NOMO-1 treated with DMSO at 0.1 percent for 48 hours (cell line): Measurements from ENCODE around the gene AACS.
"Not testable (repeated sequence)": the region's sequence is repeated elsewhere in the genome, so short reads cannot be mapped to it uniquely, and the experiment has no call there.

Source experiments
- DNase-seq: peaks from one replicate; lab custom pipeline; 2025; ENCODE audit not compliant: unreplicated experiment; lab: John Stamatoyannopoulos, UW

The AACS gene

GRCh38 chr12:125090437-125090836 is 25.2 kb downstream of the AACS start:
- no peak for DNase-seq

DNA sequence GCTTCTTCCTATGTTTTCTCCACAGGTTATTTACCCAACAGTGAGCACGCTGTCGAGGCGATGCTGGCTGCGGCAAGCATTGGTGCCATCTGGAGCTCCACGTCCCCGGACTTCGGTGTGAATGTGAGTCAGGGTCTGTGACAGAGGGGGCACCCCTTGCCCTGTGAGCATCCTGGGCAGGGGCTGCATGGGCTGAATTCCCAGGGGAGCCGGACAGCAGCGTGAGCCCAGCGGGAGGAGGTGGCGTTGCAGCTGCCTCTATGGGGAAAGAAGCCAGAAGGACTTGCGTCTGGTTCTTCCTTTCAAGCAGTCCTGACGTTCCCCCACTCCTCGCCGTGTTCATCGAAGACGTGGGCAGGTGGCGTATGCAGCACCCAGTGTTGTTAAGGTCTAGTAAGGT is 26.2 kb downstream of the AACS start:
- DNase-seq: no peak

- DNase-seq: no peak
Measured at GRCh38 chr12:125092108-125092871, 27.1 kb downstream of the AACS start.

GRCh38 chr12:125092872-125093680 is 27.8 kb downstream of the AACS start:
- DNase-seq: no peak

DNA sequence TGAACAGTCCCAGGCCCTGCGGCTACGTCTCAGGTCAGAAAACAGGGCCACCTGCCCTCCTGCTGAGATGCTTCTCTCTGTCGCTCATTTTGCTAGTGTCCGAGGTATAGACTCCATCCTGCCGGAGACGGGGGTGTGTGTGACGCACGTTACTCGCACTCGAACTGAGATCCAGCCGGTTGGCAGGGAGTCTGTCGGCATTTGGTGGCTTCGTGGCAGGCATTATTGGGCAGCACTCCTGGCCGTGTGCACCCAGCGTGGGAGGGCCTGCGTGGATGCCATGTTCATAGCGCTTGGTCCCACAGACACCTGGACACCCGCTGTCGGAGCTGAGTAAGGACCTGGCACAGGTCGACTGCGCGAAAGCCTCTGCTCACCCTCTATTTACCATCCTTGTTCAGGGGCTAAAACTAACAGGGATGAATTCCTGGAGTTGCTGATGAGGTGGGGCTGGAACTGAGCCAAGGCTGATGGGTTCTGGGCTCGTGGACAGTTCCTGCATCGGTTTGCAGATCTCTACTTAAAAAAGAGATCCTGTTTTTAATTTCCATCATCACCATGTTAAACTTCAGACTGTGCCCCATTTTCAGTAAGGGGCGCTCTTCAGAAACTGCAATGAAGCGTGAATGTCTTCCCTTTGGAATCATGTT is 28.6 kb downstream of the AACS start:
- no peak for DNase-seq

DNA sequence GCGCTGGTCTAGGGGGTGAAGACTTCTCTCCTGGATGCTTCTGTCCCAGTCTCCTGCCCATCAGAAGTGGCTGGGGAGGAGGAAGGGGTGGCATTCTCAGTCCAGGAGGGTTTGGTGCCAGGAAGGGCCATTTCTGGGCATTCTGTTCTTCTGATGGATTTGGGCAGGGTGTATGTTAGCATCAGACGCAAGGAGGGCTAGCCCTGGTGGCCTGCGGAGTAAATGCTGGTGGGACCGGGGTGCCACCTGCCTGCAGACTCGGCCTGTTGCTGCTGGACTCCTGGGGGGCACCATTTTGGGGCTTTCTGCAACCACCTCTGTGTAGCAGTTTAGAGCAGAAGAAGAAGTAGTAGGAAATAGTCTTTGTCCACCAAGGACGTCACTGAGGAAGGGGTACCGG is 31.7 kb downstream of the AACS start:
- no peak for DNase-seq

GRCh38 chr12:125097427-125097826 is 32.2 kb downstream of the AACS start:
- DNase-seq: no peak

DNA sequence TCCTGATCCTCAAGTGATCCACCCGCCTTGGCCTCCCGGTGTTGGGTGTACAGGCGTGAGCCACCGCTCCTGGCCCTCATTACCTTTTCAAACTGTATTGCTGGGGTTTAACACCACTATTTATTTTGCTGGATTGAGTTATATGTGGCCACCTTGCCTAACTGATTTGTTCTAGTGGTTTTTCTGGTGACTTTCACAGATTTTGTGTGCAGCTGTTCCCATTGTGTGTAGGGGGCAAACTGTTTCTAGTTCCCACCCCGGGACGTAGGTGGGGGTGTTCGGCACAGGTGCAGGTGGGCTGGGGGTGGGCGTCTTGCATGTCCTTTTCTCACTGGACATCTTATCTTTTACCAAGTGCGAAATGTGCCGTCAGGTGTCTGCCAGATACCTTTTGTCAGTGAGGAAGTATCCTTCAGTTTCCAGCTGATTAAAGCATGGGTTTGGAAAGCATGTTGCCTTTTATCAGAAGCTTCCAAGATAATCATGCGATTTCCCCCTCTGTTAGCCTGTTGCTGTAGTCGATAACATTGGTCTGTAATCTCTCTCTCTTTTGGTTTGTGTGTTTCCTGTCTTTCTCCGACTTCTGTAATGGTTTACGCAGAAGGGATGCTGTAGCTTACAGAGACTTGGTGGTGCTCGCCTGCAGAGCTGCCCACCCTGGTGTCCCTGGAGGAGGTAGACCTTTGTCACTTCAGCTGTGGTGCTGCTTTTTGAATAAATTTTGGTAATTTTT is 33.6 kb downstream of the AACS start:
- DNase-seq: no peak

GRCh38 chr12:125099409-125099782 is 34.2 kb downstream of the AACS start:
- DNase-seq: no peak

- DNase-seq: no peak
Measured at GRCh38 chr12:125100551-125101434, 35.6 kb downstream of the AACS start.

- no peak for DNase-seq
Measured at GRCh38 chr12:125104982-125105381, 39.7 kb downstream of the AACS start.

DNA sequence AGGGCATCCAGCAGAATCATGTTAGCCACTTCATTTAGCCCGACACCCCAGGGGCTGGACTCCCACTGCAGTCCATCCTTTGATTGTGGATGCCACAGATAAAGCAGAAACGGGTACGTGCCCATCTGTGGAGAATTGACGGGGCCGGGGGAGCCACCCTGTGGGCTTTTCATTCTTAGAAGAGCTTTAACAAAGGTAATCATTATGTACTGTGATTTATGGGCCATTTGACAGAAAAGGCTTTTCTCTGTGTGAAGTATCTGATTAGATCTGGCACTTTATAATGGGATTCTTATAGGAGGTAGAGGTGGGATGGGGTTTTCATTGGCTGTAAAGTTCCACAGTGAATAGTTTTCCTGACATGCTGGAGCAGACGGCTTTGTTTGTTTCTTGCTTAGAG is 40.4 kb downstream of the AACS start:
- DNase-seq: no peak

- DNase-seq: no peak
Measured at GRCh38 chr12:125110641-125111360, 45.6 kb downstream of the AACS start.

- no peak for DNase-seq
Measured at GRCh38 chr12:125111403-125111802, 46.2 kb downstream of the AACS start.

DNA sequence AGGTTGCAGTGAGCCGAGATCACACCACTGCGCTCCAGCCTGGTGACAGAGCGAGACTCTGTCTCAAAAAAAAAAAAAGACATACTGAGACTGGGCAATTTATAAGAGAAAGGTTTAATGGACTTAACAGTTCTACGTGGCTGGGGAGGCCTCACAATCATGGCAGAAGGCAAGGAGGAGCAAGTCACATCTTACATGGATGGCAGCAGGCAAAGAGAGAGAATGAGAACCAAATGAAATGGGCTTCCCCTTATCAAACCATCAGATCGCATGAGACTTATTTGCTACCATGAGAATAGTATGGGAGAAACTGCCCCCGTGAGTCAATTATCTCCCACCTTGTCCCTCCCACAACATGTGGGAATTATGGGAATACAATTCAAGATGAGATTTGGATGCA is 47.4 kb downstream of the AACS start:
- DNase-seq: not testable (repeated sequence)

- DNase-seq: no peak
Measured at GRCh38 chr12:125113263-125113662, 48.0 kb downstream of the AACS start.

GRCh38 chr12:125113789-125114188 is 48.6 kb downstream of the AACS start:
- DNase-seq: no peak

DNA sequence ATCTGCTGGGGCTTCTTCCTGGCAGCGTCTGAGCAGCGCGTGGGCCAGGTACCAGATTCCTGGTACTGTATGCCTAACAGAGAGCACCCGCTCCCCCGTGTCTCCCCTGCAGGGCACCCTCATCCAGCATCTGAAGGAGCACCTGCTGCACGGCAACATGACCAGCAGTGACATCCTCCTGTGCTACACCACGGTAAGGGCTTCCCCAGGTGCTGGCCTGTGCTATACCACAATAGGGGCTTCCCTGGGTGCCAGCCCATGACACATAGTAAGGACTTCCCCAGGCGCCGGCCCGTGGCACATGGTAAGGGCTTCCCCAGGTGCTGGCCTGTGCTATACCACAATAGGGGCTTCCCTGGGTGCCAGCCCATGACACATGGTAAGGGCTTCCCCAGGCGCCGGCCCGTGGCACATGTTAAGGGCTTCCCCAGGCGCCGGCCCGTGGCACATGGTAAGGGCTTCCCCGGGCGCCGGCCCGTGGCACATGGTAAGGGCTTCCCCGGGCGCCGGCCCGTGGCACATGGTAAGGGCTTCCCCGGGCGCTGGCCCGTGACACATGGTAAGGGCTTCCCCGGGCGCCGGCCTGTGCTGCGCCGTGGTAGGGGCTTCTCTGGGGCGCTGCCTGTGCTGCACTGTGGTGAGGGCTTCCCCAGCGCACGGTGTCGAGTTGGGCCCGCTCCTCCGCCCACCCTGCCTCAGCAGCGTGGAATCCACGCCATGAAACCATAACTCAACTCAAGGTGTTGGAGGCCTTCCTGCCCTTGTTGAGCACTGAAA is 49.3 kb downstream of the AACS start:
- no peak for DNase-seq

- no peak for DNase-seq
Measured at GRCh38 chr12:125120566-125120965, 55.3 kb downstream of the AACS start.
